Epithelial cell of proximal tubule (primary cell): ENCODE measurements around the gene ZC3H11A. TPM values are rescaled to one million over a fixed set of nuclear protein-coding genes. Genes with fewer than 3 reads are reported as not detected.
A peak's percentile ranks its signal among the peaks of the same experiment; 100 is the strongest.
"Not testable (repeated sequence)": the region's sequence is repeated elsewhere in the genome, so short reads cannot be mapped to it uniquely, and the experiment has no call there.

Source experiments
- DNase-seq: peaks from one replicate; pipeline ENCODE4 v3.0.0-alpha.2; 2011; ENCODE audit warnings: low read depth
- H3K4me3 ChIP-seq: 2 replicates; pipeline ENCODE4 v1.5.1; 2011; ENCODE audit warnings: low read depth, mild to moderate bottlenecking, low read length
- total RNA-seq: library from RNA; depleted of rRNA; stranded (reverse); fragments of >200 nt; gene quantifications from 2 replicates; pipeline ENCODE4 v1.2.3, GENCODE V29; 2015
- TF ChIP-seq, protein P1 (sequence below): conservative IDR thresholded peaks from 2 replicates; pipeline ENCODE4 v1.5.1; 2012; ENCODE audit warnings: low read depth, mild to moderate bottlenecking, low read length

Gene ZC3H11A
- total RNA-seq, 1 donor from 2014 or later: 56.8 TPM

DNA sequence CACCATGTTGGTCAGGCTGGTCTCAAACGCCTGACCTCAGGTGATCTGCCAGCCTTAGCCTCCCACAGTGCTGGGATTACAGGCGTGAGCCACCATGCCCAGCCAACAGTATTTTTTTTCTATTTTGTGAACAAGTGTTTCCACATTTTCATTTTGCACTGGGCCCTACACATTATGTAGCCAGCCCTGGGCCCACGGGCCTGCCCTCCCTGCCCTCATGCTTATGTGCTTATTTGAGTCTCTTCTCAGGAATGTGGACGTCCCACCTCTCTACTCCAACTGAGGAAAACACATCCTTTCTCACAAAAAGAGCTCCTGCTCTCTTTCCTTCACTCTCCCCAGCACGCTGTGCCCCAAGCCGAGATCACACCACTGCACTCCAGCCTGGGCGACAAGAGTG is 13.5 kb upstream of the ZC3H11A start:
- TF ChIP-seq, protein P1, sequence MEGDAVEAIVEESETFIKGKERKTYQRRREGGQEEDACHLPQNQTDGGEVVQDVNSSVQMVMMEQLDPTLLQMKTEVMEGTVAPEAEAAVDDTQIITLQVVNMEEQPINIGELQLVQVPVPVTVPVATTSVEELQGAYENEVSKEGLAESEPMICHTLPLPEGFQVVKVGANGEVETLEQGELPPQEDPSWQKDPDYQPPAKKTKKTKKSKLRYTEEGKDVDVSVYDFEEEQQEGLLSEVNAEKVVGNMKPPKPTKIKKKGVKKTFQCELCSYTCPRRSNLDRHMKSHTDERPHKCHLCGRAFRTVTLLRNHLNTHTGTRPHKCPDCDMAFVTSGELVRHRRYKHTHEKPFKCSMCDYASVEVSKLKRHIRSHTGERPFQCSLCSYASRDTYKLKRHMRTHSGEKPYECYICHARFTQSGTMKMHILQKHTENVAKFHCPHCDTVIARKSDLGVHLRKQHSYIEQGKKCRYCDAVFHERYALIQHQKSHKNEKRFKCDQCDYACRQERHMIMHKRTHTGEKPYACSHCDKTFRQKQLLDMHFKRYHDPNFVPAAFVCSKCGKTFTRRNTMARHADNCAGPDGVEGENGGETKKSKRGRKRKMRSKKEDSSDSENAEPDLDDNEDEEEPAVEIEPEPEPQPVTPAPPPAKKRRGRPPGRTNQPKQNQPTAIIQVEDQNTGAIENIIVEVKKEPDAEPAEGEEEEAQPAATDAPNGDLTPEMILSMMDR: no peak
- DNase-seq: no peak
- no peak overlapping the region for H3K4me3 ChIP-seq

DNA sequence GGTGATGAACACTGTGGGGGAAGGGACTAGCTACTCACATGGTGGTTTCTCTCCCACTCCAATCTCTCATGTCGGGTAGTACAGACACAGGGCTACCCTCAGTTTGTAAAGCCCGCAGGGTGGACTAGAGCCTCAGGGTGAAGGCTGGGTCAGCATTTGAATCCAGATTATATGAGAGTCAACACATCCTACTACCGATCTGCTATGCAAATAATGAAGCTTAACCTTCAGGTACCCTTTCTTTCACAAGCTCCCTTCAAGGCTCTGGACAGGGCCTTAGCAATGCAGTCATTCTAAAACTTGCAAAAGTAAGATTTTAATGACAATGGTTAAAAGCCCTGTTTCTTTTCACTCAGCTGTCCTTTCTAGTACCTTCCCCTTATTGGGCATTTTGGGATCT is 5.5 kb upstream of the ZC3H11A start:
- DNase-seq: no peak
- no peak overlapping the region for H3K4me3 ChIP-seq
- TF ChIP-seq, protein P1: no peak

DNA sequence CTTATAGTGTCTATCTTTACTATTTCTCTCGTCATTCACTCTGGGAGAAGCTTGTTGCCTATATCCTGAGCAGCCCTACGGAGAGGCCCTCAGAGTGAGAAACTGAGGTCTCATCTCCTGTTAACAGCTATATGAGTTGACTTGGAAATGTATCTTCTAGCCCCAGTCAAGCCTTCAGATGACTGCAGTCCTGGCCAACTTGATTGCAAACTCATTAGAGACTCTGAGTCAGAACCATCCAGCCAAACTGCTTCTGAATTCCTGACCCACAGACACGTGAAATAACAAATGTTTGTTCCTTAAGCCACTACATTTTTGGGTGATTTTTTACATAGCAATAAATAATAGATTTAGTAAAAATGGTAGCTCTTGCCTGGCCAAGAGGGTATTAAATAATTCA is 3.9 kb upstream of the ZC3H11A start:
- no peak for DNase-seq
- TF ChIP-seq, protein P1: no peak
- no peak overlapping the region for H3K4me3 ChIP-seq

DNA sequence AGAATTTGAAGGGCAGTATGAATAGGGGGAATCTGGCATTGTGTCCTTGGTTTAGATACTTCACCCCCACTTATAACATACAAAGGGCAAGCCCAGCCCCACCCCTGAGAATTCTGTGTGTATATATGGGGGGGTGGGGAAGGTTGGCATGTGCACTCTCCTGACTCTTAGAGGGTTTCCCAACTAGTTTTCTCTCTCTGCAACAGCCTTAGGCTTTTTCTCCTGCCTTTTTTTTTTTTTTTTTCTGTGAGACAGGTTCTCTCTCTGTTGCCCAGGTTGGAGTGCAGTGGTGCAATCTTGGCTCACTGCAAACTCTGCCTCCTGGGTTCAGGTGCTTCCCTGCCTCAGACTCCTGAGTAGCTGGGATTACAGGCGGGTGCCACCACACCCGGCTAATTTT is 2.9 kb upstream of the ZC3H11A start:
- TF ChIP-seq, protein P1: no peak

DNA sequence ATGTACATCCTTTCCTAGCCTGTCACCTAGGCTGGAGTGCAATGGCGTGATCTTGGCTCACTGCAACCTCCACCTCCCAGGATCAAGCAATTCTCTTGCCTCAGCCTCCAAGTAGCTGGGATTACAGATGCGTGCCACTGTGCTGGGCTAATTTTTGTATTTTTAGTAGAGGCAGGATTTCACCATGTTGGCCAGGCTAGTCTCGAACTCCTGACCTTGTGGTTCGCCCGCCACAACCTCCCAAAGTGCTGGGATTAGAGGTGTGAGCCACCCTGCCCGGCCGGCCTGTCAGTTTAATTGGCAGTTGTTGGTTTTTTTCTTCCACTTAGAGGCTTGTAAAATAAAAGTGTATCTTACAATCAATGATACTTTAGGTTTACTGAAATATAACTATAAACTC is 1.9 kb upstream of the ZC3H11A start:
- not testable (repeated sequence) for DNase-seq, H3K4me3 ChIP-seq

More for the DNA sequence above, 2.9 kb upstream of the ZC3H11A start:
- DNase-seq: no peak
- no peak overlapping the region for H3K4me3 ChIP-seq

DNA sequence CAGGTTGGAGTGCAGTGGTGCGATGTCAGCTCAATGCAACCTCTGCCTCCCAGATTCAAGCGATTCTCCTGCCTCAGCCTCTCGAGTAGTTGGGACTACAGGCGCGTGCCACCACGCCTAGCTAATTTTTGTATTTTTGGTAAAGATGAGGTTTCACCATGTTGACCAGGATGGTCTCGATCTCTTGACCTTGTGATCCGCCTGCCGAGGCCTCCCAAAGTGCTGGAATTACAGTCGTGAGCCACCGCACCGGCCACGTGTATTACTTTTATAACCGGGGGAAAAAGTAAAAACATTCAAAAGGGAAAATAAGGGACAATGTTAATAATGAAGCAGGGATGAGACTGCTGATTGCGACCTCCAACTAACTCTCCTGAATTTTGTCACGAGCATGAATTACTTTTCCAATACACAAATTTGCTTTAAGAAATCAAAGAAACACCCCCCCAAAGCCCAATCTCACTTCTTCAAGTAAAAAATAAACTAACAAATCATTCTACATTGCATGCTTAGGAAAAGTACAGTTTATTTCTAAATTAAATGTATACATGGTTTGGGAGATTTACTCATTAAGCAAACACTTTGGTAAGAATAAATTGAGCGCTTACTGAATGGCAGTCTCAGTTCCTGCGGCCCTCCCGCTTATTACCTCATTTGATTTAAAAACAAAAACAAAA is 521 bp upstream of the ZC3H11A start:
- H3K4me3 ChIP-seq: peak overlapping the region; percentile 90
- DNase-seq: no peak
- TF ChIP-seq, protein P1: no peak

DNA sequence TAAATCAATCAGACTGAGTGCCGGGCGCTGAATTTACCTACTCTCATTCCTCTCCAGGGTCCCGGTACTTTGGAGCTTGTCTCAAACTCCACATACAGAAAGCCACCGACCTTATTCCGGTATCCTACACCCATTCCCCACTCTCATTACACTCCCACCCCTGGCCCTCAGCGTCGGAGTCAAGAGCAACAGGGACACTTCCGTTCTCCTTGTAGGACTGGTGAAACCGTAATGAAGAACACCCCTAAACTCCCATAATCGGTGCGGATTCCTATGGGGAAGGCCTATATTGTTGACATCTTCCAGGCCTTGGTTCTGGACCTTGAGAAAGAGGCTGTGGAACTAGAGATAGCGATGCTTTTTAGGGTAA is 798 bp downstream of the ZC3H11A start:
- TF ChIP-seq, protein P1: no peak
- peak overlapping the region; percentile 90 for H3K4me3 ChIP-seq
- no peak for DNase-seq
